ENCODE data around the gene SEZ6L.

DNA sequence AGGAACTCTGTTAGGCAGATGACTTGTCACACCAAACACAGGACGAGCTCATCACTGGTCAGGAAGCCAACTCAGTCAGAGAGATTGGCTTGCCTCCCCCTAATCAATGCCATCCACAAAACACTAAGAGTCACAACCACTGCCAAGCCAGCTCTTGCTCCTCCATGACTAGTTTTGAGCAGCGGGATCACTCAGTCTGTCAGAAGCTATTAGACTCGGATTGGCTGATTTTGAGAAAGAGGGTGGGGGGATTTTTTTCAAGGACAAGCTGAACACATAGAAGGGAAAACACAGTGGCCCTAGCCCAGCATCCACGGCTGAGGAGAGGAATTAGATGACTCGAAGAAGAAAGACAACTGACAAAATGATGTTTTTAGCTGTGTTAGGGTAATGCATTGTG, 55.9 kb downstream of the SEZ6L start:
- TF ChIP-seq SUZ12 (IDR thresholded peaks at IDR 0.05; ENCODE audit: extremely low read depth, insufficient read depth, insufficient read length): no peak
- TF ChIP-seq ZNF274 (IDR thresholded peaks at IDR 0.05; ENCODE audit: low read depth, low read length): no peak
